Measurements from ENCODE around the gene ATP5F1D. TPM values are rescaled to one million over a fixed set of nuclear protein-coding genes. Genes with fewer than 3 reads are reported as not detected.

Gene ATP5F1D
- total RNA-seq, 1 donor from 2014 or later = 140 TPM

GRCh38 chr19:1214299-1214861, 27.2 kb upstream of the ATP5F1D start:
- DNase-seq (ENCODE audit: low read depth, low spot score) = no peak
- H3K27me3 Mint-ChIP-seq (ENCODE audit: low read depth) = no peaks in the 10 kb centered on the region
- no peak overlapping the region for H3K4me3 Mint-ChIP-seq
- H3K36me3 Mint-ChIP-seq (ENCODE audit: low read depth) = peaks cover 2% of the 10 kb centered on the region
- peaks cover 29% of the 10 kb centered on the region for H3K4me1 Mint-ChIP-seq
- H3K27ac Mint-ChIP-seq (ENCODE audit: unreplicated experiment) = peak overlapping the region; percentile 88
- no peaks in the 10 kb centered on the region for H3K9me3 Mint-ChIP-seq
- TF ChIP-seq CTCF (conservative IDR thresholded peaks at IDR 0.05) = no peak

DNA sequence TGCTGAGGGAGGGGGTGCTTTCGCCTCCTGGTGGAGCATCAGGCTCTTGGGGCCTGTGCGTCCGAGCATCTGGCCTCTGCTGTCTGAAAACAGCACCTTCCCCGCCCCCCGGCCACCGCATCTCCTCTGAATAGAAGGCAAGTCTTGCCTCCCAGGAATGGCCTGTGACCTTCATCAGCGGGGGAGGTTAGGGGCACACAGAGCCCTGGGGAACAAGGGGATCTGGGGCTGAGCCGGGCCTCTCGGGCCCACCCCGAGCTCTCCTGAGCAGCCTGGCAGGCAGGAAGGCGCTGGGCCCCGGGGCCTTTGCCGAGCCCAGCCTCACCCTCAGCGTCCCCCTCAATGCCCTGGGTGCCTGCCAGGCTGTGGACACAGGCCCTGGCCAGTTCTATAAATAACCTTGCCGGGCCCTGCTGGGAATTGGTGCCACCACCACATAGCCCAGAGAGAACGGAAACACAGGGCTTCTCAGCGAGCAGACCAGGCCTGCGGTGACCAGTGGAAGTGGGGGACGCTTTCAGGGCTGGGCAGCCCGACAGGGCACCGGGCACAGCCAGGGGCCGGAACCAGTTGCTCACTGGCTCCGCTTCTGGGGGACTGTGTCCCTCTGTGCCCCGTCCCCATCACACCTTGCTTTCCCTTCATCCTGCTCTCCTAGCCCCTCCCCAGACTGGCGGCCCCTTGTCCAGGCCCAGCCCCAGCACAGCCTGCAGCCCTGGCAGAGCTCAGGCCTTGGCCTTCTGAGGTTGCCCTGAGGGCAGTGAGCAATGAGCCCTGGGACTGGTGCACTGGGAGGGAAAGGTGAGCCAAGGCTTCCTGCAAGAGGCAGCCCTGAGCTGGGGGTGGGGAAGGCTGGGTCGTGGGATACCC, 26.5 kb upstream of the ATP5F1D start:
- Mint-ChIP-seq H3K4me3 (no peak overlapping the region), H3K4me1 (peaks cover 24% of the 10 kb centered on the region), H3K36me3 (ENCODE audit: low read depth) (peaks cover 2% of the 10 kb centered on the region), H3K27ac (ENCODE audit: unreplicated experiment) (no peak overlapping the region), H3K9me3 (no peaks in the 10 kb centered on the region), H3K27me3 (ENCODE audit: low read depth) (no peaks in the 10 kb centered on the region)
- no peak for DNase-seq (ENCODE audit: low read depth, low spot score)
- no peak for TF ChIP-seq CTCF (conservative IDR thresholded peaks at IDR 0.05)

DNA sequence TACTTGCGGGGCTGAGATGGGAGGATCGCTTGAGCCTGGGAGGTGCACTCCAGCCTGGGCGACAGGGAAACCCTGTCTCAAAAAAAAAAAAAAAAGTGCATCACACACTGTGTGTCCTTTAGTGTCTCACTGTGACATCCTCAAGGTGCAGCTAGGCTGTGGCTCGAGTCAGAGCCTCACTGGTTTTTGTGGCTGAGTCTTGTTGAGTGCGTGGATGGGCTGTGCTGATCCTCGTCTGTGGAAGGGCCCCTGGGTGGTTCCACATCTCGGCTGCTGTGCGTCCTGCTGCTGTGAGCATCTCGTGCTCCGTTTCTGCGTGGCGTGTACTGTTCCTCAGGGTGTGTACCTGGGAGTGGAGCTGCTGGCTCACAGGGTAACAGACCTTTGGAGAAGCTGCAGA, 24.8 kb upstream of the ATP5F1D start:
- Mint-ChIP-seq H3K36me3 (ENCODE audit: low read depth) (no peaks in the 10 kb centered on the region), H3K4me3 (no peak overlapping the region), H3K27me3 (ENCODE audit: low read depth) (no peaks in the 10 kb centered on the region), H3K27ac (ENCODE audit: unreplicated experiment) (no peak overlapping the region), H3K4me1 (peaks cover 17% of the 10 kb centered on the region), H3K9me3 (no peaks in the 10 kb centered on the region)
- TF ChIP-seq CTCF (conservative IDR thresholded peaks at IDR 0.05) = no peak
- no peak for DNase-seq (ENCODE audit: low read depth, low spot score)

DNA sequence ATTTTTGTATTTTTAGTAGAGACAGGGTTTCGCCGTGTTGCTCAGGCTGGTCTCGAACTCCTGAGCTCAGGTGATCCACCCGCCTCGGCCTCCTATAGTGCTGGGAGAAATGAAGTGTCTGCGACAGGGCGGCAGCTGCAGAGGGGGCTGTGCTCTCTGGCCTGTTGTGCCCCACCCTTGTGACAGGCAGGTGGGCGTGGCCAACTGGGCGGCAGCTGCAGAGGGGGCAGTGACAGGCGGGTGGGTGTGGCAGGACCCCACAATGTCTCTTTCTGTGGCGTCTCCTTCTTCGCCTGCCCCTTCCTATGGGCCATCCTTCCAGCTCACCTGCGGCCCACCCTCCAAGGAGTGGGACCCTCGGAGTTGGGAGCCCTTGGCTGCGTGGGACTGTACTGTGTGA, 24.2 kb upstream of the ATP5F1D start:
- H3K4me1 Mint-ChIP-seq = peaks cover 17% of the 10 kb centered on the region
- H3K27ac Mint-ChIP-seq (ENCODE audit: unreplicated experiment) = no peak overlapping the region
- DNase-seq (ENCODE audit: low read depth, low spot score) = no peak
- no peaks in the 10 kb centered on the region for H3K36me3 Mint-ChIP-seq (ENCODE audit: low read depth)
- no peaks in the 10 kb centered on the region for H3K27me3 Mint-ChIP-seq (ENCODE audit: low read depth)
- H3K9me3 Mint-ChIP-seq = no peaks in the 10 kb centered on the region
- no peak overlapping the region for H3K4me3 Mint-ChIP-seq
- TF ChIP-seq CTCF (conservative IDR thresholded peaks at IDR 0.05) = no peak

DNA sequence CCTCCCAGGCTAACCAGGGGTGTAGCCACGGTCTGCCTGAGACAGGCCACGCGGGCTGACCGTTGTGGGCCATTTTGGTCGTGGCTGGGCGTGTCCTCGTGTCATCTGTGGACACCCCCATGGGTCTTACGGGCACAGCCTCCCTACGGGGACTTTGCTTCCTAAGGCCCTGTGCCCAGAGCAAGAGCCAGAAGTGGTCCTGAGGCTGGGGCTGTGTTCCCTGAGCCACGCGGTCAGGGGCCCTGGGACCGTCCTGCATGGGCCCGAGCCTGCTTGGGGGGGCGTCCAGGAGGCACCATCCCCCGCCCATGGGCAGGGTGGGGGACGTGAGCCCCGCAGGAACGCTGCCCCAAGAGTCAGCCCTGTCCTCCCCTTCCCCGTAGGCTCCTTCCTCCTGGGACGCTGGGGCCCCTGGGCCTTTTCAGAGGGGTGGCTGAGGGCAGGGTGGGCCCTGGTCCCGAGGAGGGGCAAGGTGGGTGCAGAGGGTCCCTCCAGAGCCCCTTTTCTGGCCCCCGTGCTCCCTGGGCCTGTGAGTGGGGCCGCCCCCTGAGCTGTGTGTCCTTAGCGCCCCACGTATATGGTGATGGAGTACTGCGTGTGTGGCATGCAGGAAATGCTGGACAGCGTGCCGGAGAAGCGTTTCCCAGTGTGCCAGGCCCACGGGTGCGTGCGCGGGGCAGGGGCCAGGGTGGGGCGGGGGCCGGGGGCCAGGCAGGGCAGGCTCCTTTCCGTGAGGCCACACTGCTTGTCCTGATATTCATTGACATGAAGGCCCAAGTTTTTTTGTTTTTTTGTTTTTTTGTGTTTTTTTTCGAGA, 22.6 kb upstream of the ATP5F1D start:
- no peak for DNase-seq (ENCODE audit: low read depth, low spot score)
- no peak overlapping the region for H3K27ac Mint-ChIP-seq (ENCODE audit: unreplicated experiment)

More for the DNA sequence above, 22.6 kb upstream of the ATP5F1D start:
- peaks cover 8% of the 10 kb centered on the region for H3K4me1 Mint-ChIP-seq
- no peak overlapping the region for H3K4me3 Mint-ChIP-seq
- TF ChIP-seq CTCF (conservative IDR thresholded peaks at IDR 0.05) = no peak
- H3K9me3 Mint-ChIP-seq = no peaks in the 10 kb centered on the region
- H3K27me3 Mint-ChIP-seq (ENCODE audit: low read depth) = no peaks in the 10 kb centered on the region
- no peaks in the 10 kb centered on the region for H3K36me3 Mint-ChIP-seq (ENCODE audit: low read depth)

Measured in neural crest cell (in vitro differentiated cells).